Activated naive CD4-positive, alpha-beta T cell treated with anti-CD3 and anti-CD28 coated beads for 36 hours (primary cell): ENCODE data around the gene LRCH1. TPM values are rescaled to one million over a fixed set of nuclear protein-coding genes. Genes with fewer than 3 reads are reported as not detected.

Source experiments
- CTCF ChIA-PET: fragments of 350-600 bp; sonication (Branson Sonifier 250); formaldehyde crosslinking; loops from one replicate; lab custom pipeline; 2021; ENCODE audit warnings: antibody characterized with exemption; lab: Charles Lee
- DNase-seq: peaks from one replicate; pipeline ENCODE4 v3.0.0-alpha.2; 2020
- H3K27ac Mint-ChIP-seq: one replicate; pipeline ENCODE4 v1.8.0; 2021; ENCODE audit warnings: mild to moderate bottlenecking, mixed read lengths
- H3K27me3 Mint-ChIP-seq: one replicate; pipeline ENCODE4 v1.8.0; 2021; ENCODE audit warnings: low read depth, mixed read lengths
- H3K36me3 Mint-ChIP-seq: one replicate; pipeline ENCODE4 v1.8.0; 2021; ENCODE audit warnings: low read depth, mixed read lengths
- H3K4me1 Mint-ChIP-seq: one replicate; pipeline ENCODE4 v1.8.0; 2021; ENCODE audit warnings: low read depth, mixed read lengths
- H3K4me3 Mint-ChIP-seq: one replicate; pipeline ENCODE4 v1.8.0; 2021; ENCODE audit warnings: mild to moderate bottlenecking, moderate library complexity, mixed read lengths
- H3K9me3 Mint-ChIP-seq: one replicate; pipeline ENCODE4 v1.8.0; 2021; ENCODE audit warnings: mixed read lengths
- intact Hi-C: fragments of 100-400 bp; cut with micrococcal nuclease; formaldehyde crosslinking; loops from one replicate; pipeline ENCODE4 v1.15.1; 2023
- total RNA-seq, 2 experiments: library from RNA; stranded (reverse); gene quantifications; one replicate each; pipeline ENCODE4 v1.2.3, GENCODE V29; 2021

The LRCH1 gene
- total RNA-seq, 2 experiments from 2014 or later, result 14.6 to 15.1 TPM

DNA sequence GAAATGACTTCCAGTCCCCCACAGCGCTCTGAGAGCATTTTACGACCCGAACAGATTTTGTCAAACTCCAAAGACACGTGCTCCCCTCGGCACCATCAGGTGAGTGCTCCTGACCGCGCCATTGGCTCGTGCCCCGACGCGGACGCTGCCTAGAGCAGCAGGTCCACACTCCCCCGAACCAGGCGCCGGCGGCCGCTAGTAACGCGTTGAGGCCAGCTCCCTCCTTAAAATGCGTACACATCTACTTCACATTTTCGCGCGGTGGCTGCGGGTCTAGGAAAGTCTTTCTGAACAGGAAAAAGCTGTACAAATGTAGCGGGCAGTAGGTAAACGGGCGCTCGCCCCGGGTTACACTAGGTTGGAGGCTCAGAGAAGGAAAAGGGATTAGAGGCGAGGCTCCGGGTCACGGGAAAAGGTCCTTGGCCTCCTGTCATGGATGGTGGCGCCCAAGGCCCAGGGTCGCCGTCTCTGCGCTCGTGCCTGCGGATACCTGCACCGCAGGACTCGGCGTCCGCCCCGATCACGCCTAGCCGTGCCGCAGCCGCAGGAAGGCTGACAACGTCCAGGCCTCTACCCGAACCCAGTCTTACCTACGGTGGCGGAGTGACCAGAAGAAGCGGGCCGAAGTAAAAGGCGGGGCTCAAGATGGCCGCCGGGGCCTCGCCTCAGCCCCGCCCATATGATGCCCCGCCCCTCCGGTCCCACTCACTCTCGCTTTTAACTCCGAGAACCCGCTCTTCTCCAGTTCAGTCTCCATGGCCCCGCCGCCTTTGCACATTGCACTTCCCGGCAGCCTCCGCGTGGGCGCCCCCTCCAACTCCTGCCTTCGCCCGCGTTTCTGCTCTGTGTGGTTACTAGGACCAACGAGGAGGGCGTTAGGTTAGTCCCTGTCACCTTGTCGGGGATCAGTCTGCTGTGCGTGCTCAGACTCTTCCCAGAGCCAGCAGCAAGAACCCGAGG, 243.8 kb downstream of the LRCH1 start, which contains the start of gene ESD:
Gene ESD (minus strand): TSS at position 647 of the 960 bp plus-strand sequence. CDS start 5,748 bp downstream, outside the sequence.
- CTCF ChIA-PET, result interaction anchor here (1.2 kb wide), 1 partner anchor 245 kb away, joined by 4 read pairs; no protein-coding TSS in a partner anchor

DNA sequence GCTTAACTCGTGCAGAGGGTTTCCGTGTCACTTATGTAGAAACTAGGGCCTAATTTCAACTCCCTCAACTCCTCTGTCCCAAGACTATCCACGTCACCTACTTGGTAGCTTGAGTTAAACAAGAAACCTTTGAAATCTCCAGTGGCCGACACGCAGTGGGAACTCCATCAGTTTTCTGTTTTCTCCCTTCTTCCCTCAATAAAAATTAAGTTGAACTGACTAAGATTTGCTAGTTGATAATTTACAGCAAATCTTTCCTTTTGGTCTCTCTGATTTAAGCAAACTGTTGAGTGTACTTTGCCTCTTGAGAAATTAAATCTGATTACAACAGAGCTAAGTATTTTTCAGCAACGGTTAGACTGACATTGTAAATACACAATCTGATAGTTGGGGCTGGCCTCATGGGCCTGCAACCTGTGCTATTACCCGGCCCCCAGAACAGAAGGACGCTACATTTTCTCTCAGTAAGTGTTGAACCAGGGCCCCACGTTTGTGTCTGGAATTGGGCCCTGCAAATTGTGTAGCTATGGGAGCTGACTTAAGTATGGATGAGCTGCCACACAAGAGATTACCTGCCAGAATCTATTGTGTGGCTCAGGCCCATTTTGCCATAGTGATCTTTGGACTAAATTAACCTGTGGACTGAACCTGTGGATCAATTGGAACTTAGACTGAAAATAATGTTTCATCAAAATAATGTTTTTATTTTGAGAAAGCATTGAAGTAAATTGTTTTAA, 244.7 kb downstream of the LRCH1 start:
- H3K36me3 Mint-ChIP-seq, result peaks cover 15% of the 10 kb centered on the region
- no peak for DNase-seq
- CTCF ChIA-PET, result interaction anchor here (1.2 kb wide), 1 partner anchor 246 kb away, joined by 4 read pairs; no protein-coding TSS in a partner anchor
- H3K27me3 Mint-ChIP-seq, result no peaks in the 10 kb centered on the region
- H3K4me1 Mint-ChIP-seq, result peaks cover 32% of the 10 kb centered on the region
- intact Hi-C loops, result loop anchor here (1.0 to 10.0 kb wide), 9 partner anchors 15 to 1855 kb away; partner anchors contain the start of genes CYSLTR2, ITM2B, NUDT15 and ZC3H13
- H3K4me3 Mint-ChIP-seq, result peak overlapping the region; percentile 93
- H3K27ac Mint-ChIP-seq, result peak overlapping the region; percentile 95
- no peaks in the 10 kb centered on the region for H3K9me3 Mint-ChIP-seq

More for the DNA sequence above, 243.8 kb downstream of the LRCH1 start, which contains the start of gene ESD:
- H3K27ac Mint-ChIP-seq, result peak within 1 kb of the TSS; percentile 95
- no peaks in the 10 kb centered on the region for H3K9me3 Mint-ChIP-seq
- H3K27me3 Mint-ChIP-seq, result no peaks in the 10 kb centered on the region
- peaks cover 15% of the 10 kb centered on the region for H3K36me3 Mint-ChIP-seq
- H3K4me3 Mint-ChIP-seq, result peak within 1 kb of the TSS; percentile 93
- intact Hi-C loops, result loop anchor here (1.0 to 10.0 kb wide), 9 partner anchors 16 to 1856 kb away; partner anchors contain the start of genes CYSLTR2, ITM2B, NUDT15 and ZC3H13
- H3K4me1 Mint-ChIP-seq, result peaks cover 32% of the 10 kb centered on the region
- DNase-seq, result peak; percentile 98

DNA sequence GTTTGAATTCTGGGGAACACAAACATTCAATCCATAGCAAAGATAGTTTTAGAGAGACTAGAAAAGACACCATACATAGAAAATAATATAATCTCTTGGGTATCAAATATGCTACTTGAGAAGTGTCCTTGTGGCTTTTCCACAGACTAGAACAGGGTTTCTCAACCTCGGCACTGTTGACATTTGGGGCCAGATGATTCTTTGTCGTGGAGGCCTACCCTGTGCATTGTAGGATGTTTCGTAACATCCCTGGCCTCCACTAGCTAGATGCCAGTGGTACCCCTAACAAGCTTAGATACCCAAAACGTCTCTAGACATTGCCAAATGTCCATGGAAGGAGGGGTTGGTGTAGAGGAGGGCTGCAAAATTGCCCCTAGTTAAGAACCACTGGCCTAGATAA, 246.2 kb downstream of the LRCH1 start:
- Mint-ChIP-seq H3K36me3 (peaks cover 12% of the 10 kb centered on the region), H3K4me3 (no peak overlapping the region), H3K27me3 (no peaks in the 10 kb centered on the region), H3K27ac (no peak overlapping the region), H3K4me1 (peaks cover 21% of the 10 kb centered on the region), H3K9me3 (no peaks in the 10 kb centered on the region)
- CTCF ChIA-PET, result interaction anchor here (0.9 kb wide), 1 partner anchor 247 kb away, joined by 4 read pairs; no protein-coding TSS in a partner anchor
- DNase-seq, result no peak
- intact Hi-C loops, result loop anchor here (5.0 to 10.0 kb wide), 5 partner anchors 132 to 1853 kb away; partner anchors contain the start of genes CYSLTR2, ITM2B and ZC3H13

DNA sequence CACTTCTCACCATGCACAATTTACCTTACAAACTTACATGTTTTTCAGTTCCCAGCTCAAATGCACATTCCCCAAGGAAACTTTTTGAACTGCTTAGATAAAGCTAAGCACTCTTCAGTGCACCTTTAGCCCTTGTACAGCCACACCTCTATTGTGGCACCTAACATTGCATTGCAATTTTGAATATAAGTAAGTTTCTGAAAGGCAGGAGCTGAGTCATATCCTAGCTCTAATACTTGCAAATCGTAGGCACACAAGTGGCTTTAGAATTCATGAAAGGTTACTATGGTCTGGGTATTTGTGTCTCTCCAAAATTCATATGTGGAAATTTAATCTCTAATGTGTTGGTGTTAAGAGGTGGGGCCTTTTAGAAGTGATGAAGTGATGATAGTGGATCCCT, 248.9 kb downstream of the LRCH1 start:
- no peaks in the 10 kb centered on the region for H3K27me3 Mint-ChIP-seq
- no peak for DNase-seq
- H3K4me1 Mint-ChIP-seq, result peaks cover 6% of the 10 kb centered on the region
- intact Hi-C loops, result no loop called here
- H3K4me3 Mint-ChIP-seq, result no peak overlapping the region
- H3K27ac Mint-ChIP-seq, result no peak overlapping the region
- CTCF ChIA-PET, result no interaction called here
- no peaks in the 10 kb centered on the region for H3K9me3 Mint-ChIP-seq
- H3K36me3 Mint-ChIP-seq, result no peaks in the 10 kb centered on the region

Other genes starting within 250 kb of the LRCH1 start
- 1 to 10 TPM; 3.6 to 3.7 TPM for gene RUBCNL, start 165.9 kb upstream of the LRCH1 start, total RNA-seq
- 100 to 1,000 TPM; 150 to 153 TPM for gene ESD, start 244.0 kb downstream of the LRCH1 start, total RNA-seq